SK-N-MC (cell line): Measurements from ENCODE around the gene FAM171A2.
"Not testable (repeated sequence)": the region's sequence is repeated elsewhere in the genome, so short reads cannot be mapped to it uniquely, and the experiment has no call there.

ENCODE experiments used
- DNase-seq: peaks from one replicate; pipeline ENCODE4 v3.0.0-alpha.2; 2011; ENCODE audit warnings: low read depth, low spot score
- H3K27ac ChIP-seq: fragments of 200-600 bp; sonication (generic); 2 replicates; pipeline ENCODE4 v1.5.1; 2016; ENCODE audit warnings: mixed run types
- H3K36me3 ChIP-seq: fragments of 200-600 bp; sonication (generic); 2 replicates; pipeline ENCODE4 v1.6.1; 2017; ENCODE audit warnings: antibody characterized with exemption, low read length, mixed read lengths; ENCODE audit not compliant: insufficient read depth
- H3K4me3 ChIP-seq: fragments of 200-600 bp; sonication (generic); 2 replicates; pipeline ENCODE4 v1.5.1; 2016
- H3K9ac ChIP-seq: fragments of 200-600 bp; sonication (generic); 2 replicates; pipeline ENCODE4 v1.8.0; 2017; ENCODE audit warnings: mixed run types, mixed read lengths; ENCODE audit not compliant: insufficient read length
- H3K9me3 ChIP-seq: fragments of 200-600 bp; sonication (generic); 2 replicates; pipeline ENCODE4 v1.6.1; 2017; ENCODE audit warnings: low read depth, mild to moderate bottlenecking, antibody characterized with exemption, low read length, moderate library complexity, mixed read lengths
- EZH2 ChIP-seq: fragments of 200-600 bp; sonication (generic); IDR thresholded peaks from one replicate; pipeline ENCODE4 v1.6.1; 2017; ENCODE audit warnings: antibody characterized with exemption
- FOXP2 ChIP-seq: optimal IDR thresholded peaks from 2 replicates; pipeline ENCODE3; 2011; ENCODE audit warnings: mild to moderate bottlenecking, moderate library complexity; ENCODE audit not compliant: insufficient read depth; ENCODE audit errors: extremely low read length, control extremely low read depth
- POLR2AphosphoS5 ChIP-seq: IDR thresholded peaks from 2 replicates; pipeline ENCODE4 v1.6.1; 2012; ENCODE audit warnings: mild to moderate bottlenecking, low read depth, low read length, borderline replicate concordance

FAM171A2 gene

GRCh38 chr17:44396946-44397345 lies 33.3 kb upstream of the FAM171A2 start:
- DNase-seq = no peak
- no peaks in the 10 kb centered on the region for H3K9me3 ChIP-seq
- TF ChIP-seq FOXP2 (no peak), POLR2AphosphoS5 (no peak), EZH2 (no peak)
- H3K27ac ChIP-seq = no peak overlapping the region
- H3K36me3 ChIP-seq = peaks cover 39% of the 10 kb centered on the region
- no peak overlapping the region for H3K9ac ChIP-seq
- no peak overlapping the region for H3K4me3 ChIP-seq

GRCh38 chr17:44394833-44395232 lies 31.2 kb upstream of the FAM171A2 start:
- no peak overlapping the region for H3K27ac ChIP-seq
- H3K9ac ChIP-seq = no peak overlapping the region
- no peak overlapping the region for H3K4me3 ChIP-seq
- no peak for DNase-seq
- TF ChIP-seq EZH2 (no peak), FOXP2 (no peak), POLR2AphosphoS5 (no peak)
- peaks cover 21% of the 10 kb centered on the region for H3K36me3 ChIP-seq
- no peaks in the 10 kb centered on the region for H3K9me3 ChIP-seq

DNA sequence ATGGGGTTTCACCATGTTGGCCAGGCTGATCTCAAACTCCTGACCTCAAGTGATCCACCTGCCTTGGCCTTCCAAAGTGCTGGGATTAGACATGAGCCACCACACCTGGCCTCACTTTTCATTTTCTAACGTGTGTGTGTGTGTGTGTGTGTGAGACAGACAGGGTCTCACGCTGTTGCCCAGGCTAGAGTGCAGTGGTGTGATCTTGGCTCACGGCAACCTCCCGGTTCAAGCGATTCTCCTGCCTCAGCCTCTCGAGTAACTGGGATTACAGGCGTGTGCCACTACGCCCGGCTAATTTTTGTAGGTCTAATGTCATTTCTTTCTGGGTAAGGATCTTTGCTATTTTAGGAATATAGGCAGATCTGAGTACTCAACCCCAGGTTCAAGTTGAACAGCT lies 30.5 kb upstream of the FAM171A2 start:
- not testable (repeated sequence) for H3K4me3 ChIP-seq, H3K9me3 ChIP-seq, DNase-seq, H3K9ac ChIP-seq
- H3K36me3 ChIP-seq = peaks cover 13% of the 10 kb centered on the region; the same call in 1 of the 2 replicates
- 0 out of 2 replicates have a peak overlapping the region, but pooled peaks have one; percentile 30 for H3K27ac ChIP-seq

DNA sequence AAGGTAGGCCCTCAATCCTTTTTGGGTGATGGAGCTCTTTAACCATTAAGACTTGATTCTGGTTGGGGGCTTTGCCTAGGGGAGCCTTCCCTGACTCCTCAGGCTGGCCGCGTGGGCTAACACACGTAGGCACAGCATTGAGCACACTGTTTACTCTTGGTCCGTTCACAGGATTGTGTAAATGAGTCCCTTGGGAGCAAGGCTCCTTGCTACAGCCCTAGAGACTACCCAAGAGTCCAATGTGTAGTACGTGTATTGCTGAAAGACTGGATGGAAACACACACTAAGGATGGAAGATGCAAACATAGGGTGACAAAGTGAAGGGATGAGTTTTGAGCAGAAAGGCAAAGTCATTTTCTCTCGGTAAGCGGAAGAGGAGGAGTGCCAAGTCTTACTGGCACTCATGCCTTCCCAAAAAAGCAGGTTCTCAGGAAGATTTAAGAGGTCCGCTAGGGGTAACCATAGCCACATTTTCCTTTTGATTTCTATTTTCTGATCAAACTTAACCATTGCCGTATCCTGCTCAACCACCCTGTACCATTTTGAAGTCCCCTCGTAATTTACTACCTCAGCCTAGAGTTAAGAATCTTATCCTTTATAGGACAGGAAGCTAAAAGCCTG lies 26.7 kb upstream of the FAM171A2 start:
- TF ChIP-seq FOXP2 (no peak), POLR2AphosphoS5 (no peak), EZH2 (no peak)
- Histone ChIP-seq H3K9me3 (no peaks in the 10 kb centered on the region), H3K36me3 (no peaks in the 10 kb centered on the region), H3K27ac (no peak overlapping the region), H3K9ac (no peak overlapping the region), H3K4me3 (no peak overlapping the region)
- no peak for DNase-seq

DNA sequence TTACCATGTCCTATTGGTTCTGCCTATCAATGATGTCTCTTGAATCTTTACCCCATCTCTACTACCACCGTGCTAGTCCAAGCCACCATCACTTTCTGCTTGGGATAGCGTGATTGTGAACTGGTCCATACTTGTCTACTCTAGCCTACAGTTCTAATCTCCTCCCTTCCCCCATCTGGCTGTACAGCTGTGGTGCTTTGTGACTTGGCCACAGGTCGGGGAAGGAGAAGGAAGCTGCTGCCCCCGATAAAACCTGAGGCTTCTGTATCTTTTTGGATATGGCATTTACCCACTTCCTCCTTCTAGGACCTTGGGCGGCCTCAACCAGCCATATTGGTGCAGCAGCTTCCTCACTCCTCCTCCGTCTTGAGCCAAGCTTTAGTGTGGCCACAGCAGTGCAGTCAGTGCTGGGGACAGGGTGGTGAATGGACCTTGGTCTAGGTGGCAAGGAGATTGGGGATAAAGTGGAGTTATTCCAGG lies 26.1 kb upstream of the FAM171A2 start:
- DNase-seq = no peak
- H3K27ac ChIP-seq = no peak overlapping the region
- TF ChIP-seq EZH2 (no peak), FOXP2 (no peak), POLR2AphosphoS5 (no peak)
- no peak overlapping the region for H3K4me3 ChIP-seq
- H3K9me3 ChIP-seq = no peaks in the 10 kb centered on the region
- H3K36me3 ChIP-seq = no peaks in the 10 kb centered on the region
- no peak overlapping the region for H3K9ac ChIP-seq

GRCh38 chr17:44389281-44389680 lies 25.6 kb upstream of the FAM171A2 start, which contains the start of gene ITGA2B:
ITGA2B (minus strand) TSS chr17:44389649; CDS start chr17:44389473, 176 bp downstream.
- Histone ChIP-seq H3K4me3 (no peak within 1 kb of the TSS), H3K9ac (no peak within 1 kb of the TSS), H3K9me3 (no peaks in the 10 kb centered on the region), H3K27ac (no peak within 1 kb of the TSS), H3K36me3 (no peaks in the 10 kb centered on the region)
- TF ChIP-seq EZH2 (no peak), FOXP2 (no peak), POLR2AphosphoS5 (no peak)
- DNase-seq = no peak

GRCh38 chr17:44387804-44388203 lies 24.2 kb upstream of the FAM171A2 start:
- Histone ChIP-seq H3K36me3 (no peaks in the 10 kb centered on the region), H3K9me3 (no peaks in the 10 kb centered on the region), H3K27ac (no peak overlapping the region), H3K4me3 (no peak overlapping the region), H3K9ac (no peak overlapping the region)
- DNase-seq = no peak
- TF ChIP-seq FOXP2 = no peak
- no peak for TF ChIP-seq EZH2
- TF ChIP-seq POLR2AphosphoS5 = no peak

GRCh38 chr17:44386182-44386525 lies 22.5 kb upstream of the FAM171A2 start:
- no peak overlapping the region for H3K9ac ChIP-seq
- no peaks in the 10 kb centered on the region for H3K9me3 ChIP-seq
- H3K27ac ChIP-seq = no peak overlapping the region
- H3K4me3 ChIP-seq = peak overlapping the region; percentile 84
- no peak for DNase-seq
- H3K36me3 ChIP-seq = no peaks in the 10 kb centered on the region
- no peak for TF ChIP-seq EZH2
- no peak for TF ChIP-seq POLR2AphosphoS5
- no peak for TF ChIP-seq FOXP2
